HG03457 (cell line): ENCODE measurements around the gene ZKSCAN8.
"Not testable (repeated sequence)": the region's sequence is repeated elsewhere in the genome, so short reads cannot be mapped to it uniquely, and the experiment has no call there.

ENCODE experiments used
- ATAC-seq: cut with Tn5 transposase; IDR thresholded peaks from one replicate; pipeline ENCODE4 v1.9.1; 2021; ENCODE audit warnings: moderate number of reproducible peaks; ENCODE audit not compliant: unreplicated experiment

ZKSCAN8 gene

GRCh38 chr6:28141500-28142329, at the start of gene ZKSCAN8:
ZKSCAN8 (plus strand) TSS chr6:28141883; CDS start chr6:28148408, 6,525 bp downstream.
- ATAC-seq = peak; percentile 54

DNA sequence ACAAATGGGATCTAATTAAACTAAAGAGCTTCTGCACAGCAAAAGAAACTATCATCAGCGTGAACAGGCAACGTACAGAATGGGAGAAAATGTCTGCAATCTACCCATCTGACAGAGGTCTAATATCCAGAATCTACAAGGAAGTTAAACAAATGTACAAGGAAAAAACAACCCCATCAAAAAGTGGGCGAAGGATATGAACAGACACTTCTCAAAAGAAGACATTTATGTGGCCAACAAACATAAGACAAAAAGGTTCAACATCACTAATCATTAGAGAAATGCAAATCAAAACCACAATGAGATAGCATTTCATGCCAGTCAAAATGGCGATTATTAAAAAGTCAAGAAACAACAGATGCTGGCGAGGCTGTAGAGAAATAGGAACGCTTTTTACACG, 39.5 kb upstream of the ZKSCAN8 start:
- not testable (repeated sequence) for ATAC-seq

DNA sequence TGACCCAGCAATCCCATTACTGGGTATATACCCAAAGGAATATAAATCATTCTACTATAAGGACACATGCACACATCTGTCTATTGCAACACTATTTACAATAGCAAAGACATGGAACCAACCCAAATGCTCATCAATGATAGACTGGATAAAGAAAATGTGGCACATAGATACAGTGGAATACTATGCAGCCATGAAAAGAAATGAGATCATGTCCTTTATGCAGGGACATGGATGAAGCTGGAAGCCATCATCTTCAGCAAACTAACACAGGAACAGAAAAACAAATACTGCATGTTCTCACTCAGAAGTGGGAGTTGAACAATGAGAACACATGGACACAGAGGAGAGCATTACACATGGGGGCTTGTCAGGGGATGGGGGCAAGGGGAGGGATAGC, 39.0 kb upstream of the ZKSCAN8 start:
- not testable (repeated sequence) for ATAC-seq

DNA sequence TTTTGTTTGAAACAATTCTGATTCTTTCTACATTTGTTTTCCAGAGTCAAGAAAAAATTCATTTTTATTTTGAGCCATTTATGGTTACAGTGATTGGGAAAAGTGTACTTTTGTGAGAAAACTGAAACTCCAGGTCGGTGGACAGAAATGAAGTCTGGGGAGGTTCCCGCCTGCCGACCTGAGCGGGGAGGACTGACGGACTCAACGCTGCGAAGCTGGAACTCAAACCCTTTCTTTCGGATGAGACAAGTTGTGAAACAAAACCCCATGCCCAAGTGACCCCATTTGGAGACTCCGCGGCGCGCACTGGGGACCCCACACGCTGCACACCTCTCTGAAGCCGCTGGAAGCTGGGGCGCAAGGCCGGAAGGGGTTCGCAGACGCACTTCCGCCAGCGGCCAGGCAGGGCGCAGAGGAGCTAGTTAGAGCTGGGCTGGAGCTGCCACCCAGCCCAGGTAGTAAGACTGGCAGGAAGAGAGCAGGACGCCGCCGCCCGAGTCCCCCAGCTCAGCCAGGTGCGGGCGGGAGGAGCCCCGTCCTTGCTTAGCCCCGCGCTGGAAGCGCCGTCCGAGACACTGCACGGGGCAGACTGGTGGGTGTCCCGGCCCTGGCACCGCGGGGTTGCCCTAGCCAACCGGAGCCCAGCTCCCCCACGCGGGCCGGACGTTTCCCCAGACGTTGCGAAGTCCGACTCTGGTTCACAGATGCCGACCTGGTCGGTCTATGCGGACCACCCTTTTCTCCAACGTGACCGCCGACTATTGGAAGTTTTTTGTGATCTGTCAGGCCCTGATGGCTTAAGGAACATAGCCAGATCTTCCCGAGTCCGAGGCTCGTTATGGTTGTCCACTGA, 37.1 kb upstream of the ZKSCAN8 start:
- peak; percentile 95 for ATAC-seq

DNA sequence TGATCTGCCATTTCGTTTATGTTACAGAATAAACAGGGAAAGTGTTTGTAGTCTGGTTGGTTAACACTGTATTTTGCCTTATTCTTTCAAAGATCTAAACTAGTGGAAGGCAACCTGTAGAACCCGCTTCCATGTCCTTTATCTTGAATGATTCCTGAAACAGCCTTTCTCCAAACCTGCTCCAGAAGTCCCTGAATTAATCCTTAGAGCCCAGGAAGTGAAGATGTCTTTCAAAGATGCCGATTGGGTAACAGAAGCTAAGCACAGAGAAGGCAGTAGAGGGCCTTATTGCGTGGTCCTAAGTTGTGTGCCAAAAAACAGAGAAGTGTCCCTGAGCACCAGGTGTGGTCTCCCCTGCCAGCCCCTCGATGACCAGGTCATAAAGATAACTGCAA, 36.4 kb upstream of the ZKSCAN8 start:
- no peak for ATAC-seq

GRCh38 chr6:28107506-28107905, 34.2 kb upstream of the ZKSCAN8 start:
- ATAC-seq = no peak

- ATAC-seq = no peak
Measured at GRCh38 chr6:28111964-28112363, 29.7 kb upstream of the ZKSCAN8 start.

- ATAC-seq = no peak
Measured at GRCh38 chr6:28115799-28116198, 25.9 kb upstream of the ZKSCAN8 start.

DNA sequence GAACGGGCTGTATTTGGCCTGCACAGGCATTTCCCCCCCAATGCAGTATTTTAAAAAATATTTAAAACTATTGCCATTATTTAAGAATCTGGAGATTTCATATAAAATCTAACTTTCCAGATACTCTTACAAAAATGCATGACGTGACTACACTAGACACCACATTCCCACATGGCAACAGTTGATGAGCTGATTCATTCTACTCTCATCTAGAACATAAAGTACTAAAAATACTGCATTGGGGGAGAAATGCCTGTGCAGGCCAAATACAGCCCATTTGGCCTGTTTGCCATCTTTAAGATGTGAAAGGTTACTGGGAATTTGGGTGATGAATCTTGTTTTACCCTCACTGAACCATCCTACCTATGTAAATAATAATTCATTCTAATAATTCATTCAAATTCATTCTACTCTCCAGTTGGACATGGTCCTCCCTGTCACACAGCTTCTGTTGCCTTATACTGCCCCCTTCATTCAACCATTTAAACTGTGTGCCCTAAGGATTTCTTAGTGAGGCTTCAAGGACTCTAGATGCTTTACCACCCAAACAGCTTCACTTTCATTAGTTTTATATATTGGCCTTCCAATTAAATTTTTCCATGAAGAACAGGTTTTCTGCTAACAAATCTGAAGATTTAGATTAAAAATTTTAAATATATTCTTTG, 24.2 kb upstream of the ZKSCAN8 start:
- ATAC-seq = no peak

GRCh38 chr6:28118217-28118616, 23.5 kb upstream of the ZKSCAN8 start:
- ATAC-seq = no peak

DNA sequence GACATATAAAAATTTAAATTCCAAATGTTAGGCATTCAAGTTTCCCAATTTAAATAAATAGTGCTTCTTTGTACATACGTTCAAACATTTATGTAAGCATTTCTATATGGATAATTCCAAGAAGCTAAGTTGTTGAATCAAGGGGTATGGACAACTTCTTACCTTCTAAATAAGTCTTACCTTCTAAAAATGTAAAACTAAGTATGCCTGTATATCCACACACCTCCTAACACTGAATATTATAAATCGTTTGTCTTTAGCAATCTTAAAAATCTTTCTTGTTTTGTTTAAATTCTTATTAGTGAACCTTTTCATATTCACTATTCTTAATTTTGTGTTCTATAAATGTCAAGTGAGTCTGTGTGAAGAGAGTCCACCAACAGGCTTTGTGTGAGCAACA, 19.8 kb upstream of the ZKSCAN8 start:
- ATAC-seq = no peak

GRCh38 chr6:28122283-28122682, 19.4 kb upstream of the ZKSCAN8 start:
- ATAC-seq = not testable (repeated sequence)

DNA sequence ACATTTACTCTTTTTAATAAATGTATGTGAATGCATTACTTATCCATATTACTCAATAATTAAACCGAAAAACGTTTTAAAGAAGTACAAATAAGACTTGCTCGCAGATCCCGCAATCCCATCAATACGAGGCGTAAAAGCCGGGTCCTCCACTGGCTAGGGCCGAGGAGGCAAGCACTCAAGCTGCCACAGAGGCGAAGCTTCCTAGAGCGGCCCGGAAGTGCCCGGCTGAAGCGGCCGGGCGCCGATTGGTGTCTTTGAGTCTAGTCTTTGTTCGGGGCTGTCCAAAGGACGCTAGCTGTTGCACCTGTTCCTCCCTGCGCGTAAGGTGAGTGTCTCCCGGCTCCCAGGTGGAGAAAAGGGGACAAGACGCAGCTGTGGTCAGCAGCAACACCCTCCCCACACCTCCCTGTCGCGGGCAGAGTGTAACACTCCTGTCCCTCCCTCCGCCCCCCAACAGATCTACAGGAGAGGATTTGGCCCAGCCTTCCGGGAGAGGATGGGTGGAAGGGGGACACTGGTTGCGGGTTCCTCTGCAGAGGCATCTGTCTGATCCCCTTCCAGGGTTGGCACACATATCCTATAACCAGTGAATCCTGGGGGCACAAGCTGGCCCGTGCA, 17.2 kb upstream of the ZKSCAN8 start, which contains the start of gene ZSCAN16:
TSS of gene ZSCAN16 (plus strand) at position 260 of the 621 bp plus-strand sequence. CDS start 835 bp downstream, outside the sequence.
- peak; percentile 80 for ATAC-seq

DNA sequence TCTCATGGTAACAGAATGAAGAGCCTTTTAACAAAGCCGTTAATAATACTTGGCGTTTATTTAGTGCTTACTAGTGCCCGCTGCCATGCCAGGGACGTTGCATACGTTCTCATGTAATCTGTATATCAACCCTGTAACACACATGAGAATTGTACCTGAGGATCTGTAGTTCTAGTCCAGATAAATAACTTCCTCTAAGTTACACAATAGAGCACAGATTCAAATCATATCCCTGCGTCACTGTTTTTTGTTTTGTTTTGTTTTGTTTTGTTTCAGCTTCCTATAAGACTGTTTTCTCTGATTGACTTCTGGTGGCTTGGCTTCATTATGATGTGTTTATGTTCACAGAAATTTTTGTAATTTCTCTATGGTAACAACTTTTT, 16.7 kb upstream of the ZKSCAN8 start:
- ATAC-seq = no peak

GRCh38 chr6:28125401-28125800, 16.3 kb upstream of the ZKSCAN8 start:
- ATAC-seq = no peak

DNA sequence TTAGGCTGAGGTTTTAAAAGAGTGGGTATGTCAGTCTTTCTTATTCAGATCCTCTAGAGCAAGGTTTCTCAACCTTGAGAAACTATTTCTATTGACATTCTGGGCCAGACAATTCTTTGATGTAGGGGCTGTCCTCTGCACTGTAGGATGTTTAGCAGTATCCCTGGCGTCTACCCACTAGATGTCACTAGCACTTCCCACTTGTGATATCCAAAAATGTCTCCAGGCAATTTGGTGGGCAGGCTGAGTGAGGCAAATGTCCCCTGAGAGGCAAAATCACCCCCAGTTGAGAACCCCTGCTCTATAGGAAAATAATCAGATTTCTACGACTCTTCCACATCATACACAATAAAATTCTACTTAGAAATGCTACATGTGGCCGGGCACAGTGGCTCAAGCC, 7.7 kb upstream of the ZKSCAN8 start:
- no peak for ATAC-seq

- no peak for ATAC-seq
Measured at GRCh38 chr6:28134716-28135115, 7.0 kb upstream of the ZKSCAN8 start.

DNA sequence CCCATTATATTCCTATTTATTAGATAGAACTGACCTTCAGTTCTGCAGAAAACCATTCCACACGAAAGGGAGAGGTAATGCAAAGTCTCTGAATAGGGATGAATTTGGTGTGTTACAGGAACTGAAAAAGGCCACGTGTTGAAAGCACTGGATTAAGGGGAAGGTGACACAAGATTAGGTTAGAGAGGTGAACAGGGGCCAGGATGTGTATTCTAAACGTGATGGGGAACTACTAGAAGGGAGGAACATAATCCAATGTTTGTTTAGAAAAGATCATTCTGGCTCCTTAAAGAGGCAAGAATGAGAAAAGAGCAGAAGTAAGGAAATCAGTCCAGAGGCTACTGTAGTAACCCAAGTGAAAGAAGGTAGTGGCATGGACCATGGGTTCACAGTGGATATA, 6.3 kb upstream of the ZKSCAN8 start:
- ATAC-seq = no peak

- ATAC-seq = peak; percentile 51
Measured at GRCh38 chr6:28136585-28137504, 4.8 kb upstream of the ZKSCAN8 start.

- ATAC-seq = no peak
Measured at GRCh38 chr6:28137505-28137981, 4.1 kb upstream of the ZKSCAN8 start.
